Embryonic facial prominence (tissue), 1 donor: ENCODE measurements around the gene TGFB1.

ENCODE experiments used
- DNase-seq: peaks from one replicate; pipeline ENCODE4 v3.0.0-alpha.2; 2016; ENCODE audit errors: extremely low spot score

Gene TGFB1

DNA sequence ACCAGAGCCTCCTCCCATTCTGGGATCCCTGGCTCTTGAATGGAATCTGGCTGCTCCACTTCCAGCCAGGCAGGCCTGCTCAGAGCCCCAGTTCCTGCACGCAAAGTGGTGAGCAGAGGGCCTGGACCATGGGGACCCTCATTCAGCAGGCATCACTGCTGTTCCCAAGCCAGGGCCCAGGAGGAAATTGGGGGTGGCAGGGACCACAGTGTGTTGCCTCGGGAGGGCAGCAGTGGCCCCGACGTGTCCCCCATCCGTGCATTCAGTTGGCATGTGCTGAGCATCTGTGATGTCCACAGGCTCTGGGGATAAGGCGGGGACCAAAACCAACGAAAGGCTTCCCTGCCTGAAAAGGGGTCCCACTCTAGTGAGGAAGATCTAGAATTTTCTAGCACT lies 32.5 kb downstream of the TGFB1 start:
- no peak for DNase-seq

DNA sequence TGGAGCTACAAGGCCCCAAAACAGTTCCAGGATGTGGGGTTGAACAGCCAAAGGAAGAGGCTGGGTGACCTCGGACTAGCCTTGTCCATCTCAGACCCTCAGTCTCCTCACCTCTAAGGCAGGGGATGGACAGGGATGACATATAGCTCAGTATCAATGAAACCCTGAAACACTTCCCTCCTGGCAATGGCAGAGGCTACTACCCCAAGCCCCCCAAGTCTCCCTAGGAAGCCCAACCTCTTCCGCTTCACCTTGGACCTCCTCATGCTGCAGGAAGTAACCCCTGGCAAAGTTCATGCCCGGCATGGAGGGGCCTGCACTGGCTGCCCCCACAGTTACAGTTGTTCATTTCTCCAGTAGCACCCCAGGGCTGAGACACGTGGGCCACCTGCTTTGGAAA lies 33.2 kb downstream of the TGFB1 start:
- no peak for DNase-seq

- DNase-seq = no peak
These were observed 33.6 kb downstream of the TGFB1 start for GRCh38 chr19:41320185-41320518.

DNA sequence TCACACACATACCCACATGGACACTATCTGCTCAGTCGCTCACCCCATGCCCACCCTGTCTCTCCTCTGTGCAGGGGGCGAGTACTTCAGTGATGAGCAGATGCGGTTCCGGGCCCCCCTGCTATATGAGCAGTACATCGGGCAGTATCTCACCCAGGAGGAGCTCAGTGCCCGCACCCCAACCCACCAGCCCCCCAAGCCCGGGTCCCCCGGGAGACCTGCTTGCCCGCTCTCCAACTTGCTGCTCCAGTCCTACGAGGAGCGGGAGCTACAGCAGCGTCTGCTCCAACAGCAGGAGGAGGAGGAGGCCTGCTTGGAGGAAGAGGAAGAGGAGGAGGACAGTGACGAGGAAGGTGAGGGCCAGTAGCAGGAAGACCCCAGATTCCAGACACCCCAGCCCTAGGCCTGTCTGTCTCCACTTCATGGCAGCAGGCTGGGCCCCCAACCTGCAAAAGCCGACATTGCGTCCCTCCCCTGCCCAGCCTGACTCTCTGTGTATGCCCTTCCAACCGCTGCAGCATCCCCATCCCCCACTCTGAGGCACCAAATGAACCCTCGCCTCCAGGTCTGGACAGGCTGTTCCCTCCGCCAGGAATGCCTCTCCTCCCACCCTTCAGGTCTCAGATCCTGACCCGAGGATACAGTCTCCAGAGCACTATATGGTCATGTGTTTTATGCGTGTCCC lies 34.1 kb downstream of the TGFB1 start:
- no peak for DNase-seq

DNA sequence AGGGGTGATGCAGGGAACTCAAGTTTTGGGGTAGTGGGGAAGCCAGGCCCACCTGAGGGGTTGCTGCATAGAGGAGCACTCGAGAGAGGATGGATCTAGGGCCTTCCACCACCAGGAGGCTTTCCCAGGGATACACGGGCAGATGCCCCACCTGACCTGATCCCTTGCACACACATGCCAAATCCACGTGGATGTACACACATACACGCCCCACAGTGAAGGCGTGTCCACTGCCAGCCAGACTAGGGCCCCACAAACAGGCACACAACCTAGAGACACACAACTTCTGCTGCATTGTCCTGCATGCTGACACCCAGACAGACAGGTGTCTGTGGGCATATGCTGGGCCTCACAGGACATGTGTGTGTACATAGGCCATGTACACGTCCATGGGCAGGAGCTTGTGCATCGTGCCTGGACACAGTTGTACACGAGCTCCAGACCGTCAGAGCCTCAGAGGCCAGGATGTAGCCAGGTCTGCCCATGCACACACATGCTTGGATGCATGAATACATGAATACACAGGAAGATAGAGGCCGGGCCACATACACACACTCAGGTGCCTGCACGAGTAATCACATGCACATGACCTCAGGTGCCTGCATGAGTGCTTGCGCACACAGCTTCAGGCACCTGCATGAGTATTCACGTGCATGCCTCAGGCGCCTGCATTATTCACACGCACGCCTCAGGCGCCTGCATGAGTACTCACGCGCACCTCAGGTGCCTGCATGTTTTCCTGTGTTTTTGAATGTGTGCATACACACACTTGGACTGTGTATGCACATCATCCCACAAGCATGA lies 34.8 kb downstream of the TGFB1 start:
- no peak for DNase-seq

GRCh38 chr19:41316306-41316920 lies 37.3 kb downstream of the TGFB1 start:
- DNase-seq = no peak

GRCh38 chr19:41311613-41312012 lies 42.1 kb downstream of the TGFB1 start:
- no peak for DNase-seq

- no peak for DNase-seq
These were observed 42.6 kb downstream of the TGFB1 start for GRCh38 chr19:41311072-41311471.

- DNase-seq = peak; percentile 79
These were observed 43.5 kb downstream of the TGFB1 start, which contains the start of gene CCDC97 for GRCh38 chr19:41310033-41310831. Gene CCDC97, plus strand, starts transcription at chr19:41310172. Its CDS starts 139 bp downstream, at chr19:41310311.

- DNase-seq = no peak
These were observed 44.3 kb downstream of the TGFB1 start for GRCh38 chr19:41309180-41310032.

DNA sequence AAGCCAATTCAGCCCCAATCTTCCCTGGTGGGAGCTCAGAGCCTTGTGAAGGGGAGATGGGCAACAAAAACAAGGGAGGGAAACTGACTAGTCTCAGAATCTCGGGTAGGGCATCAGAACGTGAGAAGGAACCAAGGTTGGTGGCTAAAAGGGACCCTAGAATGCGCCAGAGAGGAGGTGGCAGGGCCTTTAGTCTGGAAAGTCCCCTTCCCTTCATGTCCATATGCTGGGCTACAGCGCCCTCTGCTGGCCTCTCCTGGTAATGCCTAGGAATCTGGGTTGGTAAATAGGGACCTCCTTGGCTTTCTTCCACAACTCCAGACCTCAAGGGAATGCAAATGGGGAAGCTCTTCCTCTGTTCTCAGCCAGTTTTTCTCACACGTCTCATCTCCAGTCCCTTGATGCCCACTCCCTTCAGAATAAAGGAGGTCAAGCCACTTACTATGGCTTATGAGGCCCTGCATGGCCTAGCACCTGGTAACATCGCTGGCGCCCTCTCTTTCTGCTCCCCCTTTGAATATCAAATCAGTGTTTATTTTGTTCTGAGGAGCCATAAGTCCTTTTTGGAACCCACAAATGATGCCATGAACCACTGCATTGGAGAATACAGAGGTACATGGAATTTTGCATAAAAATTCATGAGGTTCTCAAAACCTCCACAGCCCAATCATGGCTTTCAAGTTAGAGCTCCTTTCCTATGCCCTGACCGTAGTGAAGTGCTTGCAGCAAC lies 45.1 kb downstream of the TGFB1 start:
- peak; percentile 69 for DNase-seq

- no peak for DNase-seq
These were observed 45.7 kb downstream of the TGFB1 start for GRCh38 chr19:41307954-41308449.

DNA sequence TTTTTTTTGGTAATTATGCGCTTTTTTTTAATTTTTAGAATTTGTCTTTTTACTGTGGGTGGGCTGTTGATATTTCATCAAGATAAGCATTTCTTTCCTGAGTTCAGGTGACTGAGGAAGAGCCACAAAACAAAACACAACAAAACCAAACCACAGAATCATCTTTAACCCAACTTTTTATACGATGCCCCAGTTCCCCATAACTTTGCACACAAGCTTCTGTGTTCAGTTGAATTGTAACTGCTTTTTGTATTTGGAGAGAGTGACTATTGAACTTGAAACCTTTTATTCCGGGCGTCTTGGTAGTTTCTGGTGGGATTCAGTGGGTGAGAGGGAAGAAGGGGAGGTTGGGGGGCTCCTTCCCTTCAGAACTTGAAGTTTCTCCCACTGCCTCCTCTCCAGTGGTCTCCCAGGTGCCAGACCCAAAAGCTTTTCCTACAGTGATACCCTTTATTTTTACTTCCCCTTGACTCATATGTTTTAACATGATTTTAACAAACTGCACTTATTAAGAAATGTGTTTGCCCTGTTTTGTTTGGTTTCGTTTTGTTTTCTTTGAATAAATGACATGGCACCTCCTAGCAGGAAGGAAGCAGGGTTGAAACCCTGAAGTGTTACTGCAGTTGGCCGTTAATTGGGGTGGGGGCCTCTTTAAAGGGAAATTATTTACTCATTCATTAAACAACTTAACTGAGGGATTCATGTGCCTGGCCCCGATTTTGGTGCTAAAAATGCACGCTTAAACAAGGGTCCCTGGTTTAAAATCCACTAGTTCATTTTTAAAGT lies 46.4 kb downstream of the TGFB1 start:
- no peak for DNase-seq

GRCh38 chr19:41305927-41306793 lies 47.6 kb downstream of the TGFB1 start:
- DNase-seq = no peak

GRCh38 chr19:41304706-41305483 lies 48.8 kb downstream of the TGFB1 start:
- no peak for DNase-seq

DNA sequence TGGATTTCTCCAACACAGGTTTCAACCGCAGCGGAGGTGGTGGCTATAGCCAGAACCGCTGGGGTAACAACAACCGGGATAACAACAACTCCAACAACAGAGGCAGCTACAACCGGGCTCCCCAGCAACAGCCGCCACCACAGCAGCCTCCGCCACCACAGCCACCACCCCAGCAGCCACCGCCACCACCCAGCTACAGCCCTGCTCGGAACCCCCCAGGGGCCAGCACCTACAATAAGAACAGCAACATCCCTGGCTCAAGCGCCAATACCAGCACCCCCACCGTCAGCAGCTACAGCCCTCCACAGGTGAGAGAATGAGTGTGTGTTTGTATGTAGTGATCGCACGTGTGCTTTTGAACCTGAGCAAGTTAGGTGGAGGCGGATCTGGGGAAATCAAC lies 49.8 kb downstream of the TGFB1 start:
- no peak for DNase-seq

- DNase-seq = no peak
These were observed 50.9 kb downstream of the TGFB1 start for GRCh38 chr19:41302624-41303351.
